Type B pancreatic cell (in vitro differentiated cells): ENCODE data around the gene GNAL. TPM values are rescaled to one million over a fixed set of nuclear protein-coding genes. Genes with fewer than 3 reads are reported as not detected.

Source experiments
- DNase-seq: peaks from one replicate; pipeline ENCODE4 v3.0.0; 2021; ENCODE audit warnings: mixed read lengths; ENCODE audit not compliant: unreplicated experiment; ENCODE audit errors: extremely low spot score
- H3K27ac Mint-ChIP-seq: 2 replicates; pipeline ENCODE4 v1.8.0; 2021; ENCODE audit warnings: mild to moderate bottlenecking, mixed read lengths
- H3K27me3 Mint-ChIP-seq: 2 replicates; pipeline ENCODE4 v1.8.0; 2021; ENCODE audit warnings: mixed read lengths
- H3K36me3 Mint-ChIP-seq: 2 replicates; pipeline ENCODE4 v1.8.0; 2021; ENCODE audit warnings: mixed read lengths
- H3K4me1 Mint-ChIP-seq: one replicate; pipeline ENCODE4 v1.8.0; 2021; ENCODE audit warnings: mixed read lengths; ENCODE audit not compliant: unreplicated experiment
- H3K4me3 Mint-ChIP-seq: 2 replicates; pipeline ENCODE4 v1.8.0; 2021; ENCODE audit warnings: mild to moderate bottlenecking, mixed read lengths
- H3K9me3 Mint-ChIP-seq: 2 replicates; pipeline ENCODE4 v1.8.0; 2021; ENCODE audit warnings: mixed read lengths
- total RNA-seq: library from RNA; stranded (reverse); gene quantifications from 2 replicates; pipeline ENCODE4 v1.2.1, GENCODE V29; 2021; ENCODE audit warnings: low replicate concordance
- TF ChIP-seq, protein P1 (sequence below): fragments of 200-600 bp; sonication (generic); conservative IDR thresholded peaks from 2 replicates; pipeline ENCODE4 v1.5.0; 2021; ENCODE audit warnings: antibody characterized with exemption, mild to moderate bottlenecking

The GNAL gene
- total RNA-seq, 1 donor from 2014 or later: 12.9 TPM

DNA sequence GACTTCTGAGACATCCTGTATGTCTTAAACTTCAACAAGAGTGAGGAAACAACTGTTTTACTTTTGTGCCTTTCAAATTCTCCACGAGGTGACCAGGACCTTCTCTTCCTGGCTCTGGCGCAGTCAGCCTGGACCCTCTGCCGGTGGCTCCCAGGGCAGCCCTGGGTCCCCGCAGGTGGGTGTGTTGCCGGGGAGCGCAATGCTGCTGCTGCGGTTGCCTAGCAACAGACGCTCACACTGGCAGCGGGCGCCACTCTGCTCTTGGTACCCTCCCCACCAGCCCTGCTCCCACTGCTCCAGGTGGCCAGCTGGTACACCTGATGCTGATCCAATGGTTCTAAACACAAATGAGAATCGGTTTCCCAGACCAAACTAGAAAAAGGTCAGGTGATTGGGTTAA, 58.7 kb downstream of the GNAL start:
- Mint-ChIP-seq H3K36me3 (no peaks in the 10 kb centered on the region), H3K4me1 (peaks cover 5% of the 10 kb centered on the region), H3K9me3 (no peaks in the 10 kb centered on the region), H3K4me3 (no peak overlapping the region), H3K27ac (no peak overlapping the region), H3K27me3 (peaks cover 36% of the 10 kb centered on the region)
- TF ChIP-seq, protein P1, sequence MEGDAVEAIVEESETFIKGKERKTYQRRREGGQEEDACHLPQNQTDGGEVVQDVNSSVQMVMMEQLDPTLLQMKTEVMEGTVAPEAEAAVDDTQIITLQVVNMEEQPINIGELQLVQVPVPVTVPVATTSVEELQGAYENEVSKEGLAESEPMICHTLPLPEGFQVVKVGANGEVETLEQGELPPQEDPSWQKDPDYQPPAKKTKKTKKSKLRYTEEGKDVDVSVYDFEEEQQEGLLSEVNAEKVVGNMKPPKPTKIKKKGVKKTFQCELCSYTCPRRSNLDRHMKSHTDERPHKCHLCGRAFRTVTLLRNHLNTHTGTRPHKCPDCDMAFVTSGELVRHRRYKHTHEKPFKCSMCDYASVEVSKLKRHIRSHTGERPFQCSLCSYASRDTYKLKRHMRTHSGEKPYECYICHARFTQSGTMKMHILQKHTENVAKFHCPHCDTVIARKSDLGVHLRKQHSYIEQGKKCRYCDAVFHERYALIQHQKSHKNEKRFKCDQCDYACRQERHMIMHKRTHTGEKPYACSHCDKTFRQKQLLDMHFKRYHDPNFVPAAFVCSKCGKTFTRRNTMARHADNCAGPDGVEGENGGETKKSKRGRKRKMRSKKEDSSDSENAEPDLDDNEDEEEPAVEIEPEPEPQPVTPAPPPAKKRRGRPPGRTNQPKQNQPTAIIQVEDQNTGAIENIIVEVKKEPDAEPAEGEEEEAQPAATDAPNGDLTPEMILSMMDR: no peak
- no peak for DNase-seq

GRCh38 chr18:11749305-11749704, 60.2 kb downstream of the GNAL start:
- Mint-ChIP-seq H3K36me3 (no peaks in the 10 kb centered on the region), H3K4me1 (peaks cover 5% of the 10 kb centered on the region), H3K4me3 (peak overlapping the region; percentile 64), H3K9me3 (no peaks in the 10 kb centered on the region), H3K27me3 (peaks cover 47% of the 10 kb centered on the region), H3K27ac (no peak overlapping the region)
- DNase-seq: no peak
- TF ChIP-seq, protein P1: no peak

- DNase-seq: no peak
- TF ChIP-seq, protein P1: no peak
- Mint-ChIP-seq H3K27me3 (peaks cover 47% of the 10 kb centered on the region), H3K36me3 (no peaks in the 10 kb centered on the region), H3K27ac (no peak overlapping the region), H3K4me3 (peak overlapping the region; percentile 64), H3K4me1 (peaks cover 5% of the 10 kb centered on the region), H3K9me3 (no peaks in the 10 kb centered on the region)
These were observed 61.1 kb downstream of the GNAL start for GRCh38 chr18:11750171-11750570.

DNA sequence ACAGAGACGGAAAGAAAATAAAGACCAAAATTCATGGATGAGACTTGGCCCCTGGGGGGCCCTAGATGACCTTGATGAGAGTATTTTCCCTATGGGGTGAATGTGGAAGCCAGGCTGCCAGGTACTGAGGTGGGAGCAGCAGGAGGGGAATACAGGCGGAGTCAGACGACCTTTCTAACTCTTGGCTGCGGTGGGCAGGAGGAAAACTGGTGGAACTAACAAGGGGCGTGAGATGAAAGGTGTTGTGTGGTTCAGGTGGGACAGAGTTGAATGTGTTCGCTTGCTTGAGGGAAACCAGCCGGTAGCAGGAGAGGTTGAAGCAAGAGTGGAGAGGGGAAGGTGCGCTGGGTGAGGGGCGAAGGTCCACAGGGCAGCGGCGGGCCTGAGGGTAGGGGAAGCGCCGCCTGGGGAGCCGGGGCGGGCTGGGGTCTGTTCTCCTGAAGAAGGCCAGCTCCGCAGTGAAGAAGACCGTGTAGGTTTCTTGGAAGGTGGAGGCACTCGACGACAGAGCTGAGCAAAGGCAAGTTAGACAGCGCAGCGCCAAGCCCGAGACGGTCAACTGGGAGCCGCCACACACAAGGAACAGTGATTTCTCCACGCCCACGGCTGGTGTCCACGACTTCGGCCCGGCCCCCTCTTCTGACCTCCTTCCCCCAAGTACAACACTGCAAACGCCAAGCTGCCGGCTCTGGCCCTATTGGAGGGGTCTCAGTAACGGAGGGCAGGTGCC, 61.7 kb downstream of the GNAL start:
- no peaks in the 10 kb centered on the region for H3K9me3 Mint-ChIP-seq
- DNase-seq: no peak
- peaks cover 5% of the 10 kb centered on the region for H3K4me1 Mint-ChIP-seq
- peaks cover 47% of the 10 kb centered on the region for H3K27me3 Mint-ChIP-seq
- no peak overlapping the region for H3K27ac Mint-ChIP-seq
- peak overlapping the region; percentile 82 for H3K4me3 Mint-ChIP-seq
- TF ChIP-seq, protein P1: no peak
- no peaks in the 10 kb centered on the region for H3K36me3 Mint-ChIP-seq

GRCh38 chr18:11751341-11752115, 62.5 kb downstream of the GNAL start:
- no peaks in the 10 kb centered on the region for H3K9me3 Mint-ChIP-seq
- no peak for DNase-seq
- H3K27me3 Mint-ChIP-seq: peaks cover 45% of the 10 kb centered on the region
- H3K27ac Mint-ChIP-seq: no peak overlapping the region
- peak overlapping the region; percentile 87 for H3K4me3 Mint-ChIP-seq
- TF ChIP-seq, protein P1: no peak
- H3K4me1 Mint-ChIP-seq: peaks cover 5% of the 10 kb centered on the region
- no peaks in the 10 kb centered on the region for H3K36me3 Mint-ChIP-seq
